SK-N-MC (cell line): ENCODE results near the gene ABCB8.

Experiments used
- EZH2 ChIP-seq: fragments of 200-600 bp; sonication (generic); IDR thresholded peaks from one replicate; pipeline ENCODE4 v1.6.1; 2017; ENCODE audit warnings: antibody characterized with exemption
- FOXP2 ChIP-seq: optimal IDR thresholded peaks from 2 replicates; pipeline ENCODE3; 2011; ENCODE audit warnings: mild to moderate bottlenecking, moderate library complexity; ENCODE audit not compliant: insufficient read depth; ENCODE audit errors: extremely low read length, control extremely low read depth
- POLR2AphosphoS5 ChIP-seq: IDR thresholded peaks from 2 replicates; pipeline ENCODE4 v1.6.1; 2012; ENCODE audit warnings: mild to moderate bottlenecking, low read depth, low read length, borderline replicate concordance

DNA sequence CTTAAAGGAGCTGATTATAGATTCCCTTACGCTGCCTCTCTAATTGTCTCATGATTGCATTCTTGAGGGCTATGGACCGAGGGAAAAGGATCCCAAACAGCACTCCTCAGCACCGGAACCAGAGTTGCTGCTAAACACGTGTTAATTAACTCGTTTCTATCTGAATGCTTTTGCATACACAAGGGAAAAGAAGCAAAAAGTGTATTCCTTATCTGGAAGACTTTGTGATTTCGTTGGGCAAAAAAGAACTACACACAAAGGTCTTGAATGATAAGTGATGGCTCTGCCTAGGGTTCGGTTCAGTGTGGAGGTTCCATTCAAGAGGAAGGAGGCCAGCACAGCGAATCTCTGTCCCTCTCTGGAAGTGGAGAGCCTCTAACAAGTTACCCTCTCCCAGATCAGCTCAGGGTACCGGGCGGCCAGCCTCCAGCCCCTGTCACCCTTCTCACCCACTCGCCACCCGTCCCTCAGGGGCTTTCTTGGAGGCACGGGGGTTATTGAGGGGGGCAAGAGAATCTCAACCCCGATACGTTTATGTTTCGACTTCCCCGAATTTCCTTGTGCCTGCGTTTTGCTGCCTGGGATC lies 30.6 kb downstream of the ABCB8 start:
- TF ChIP-seq EZH2 (no peak), POLR2AphosphoS5 (0 out of 2 replicates have a peak, but pooled peaks have one; percentile 43), FOXP2 (no peak)
